Measurements from ENCODE around the gene ERICH3.
"Not testable (repeated sequence)": the region's sequence is repeated elsewhere in the genome, so short reads cannot be mapped to it uniquely, and the experiment has no call there.

Gene ERICH3

GRCh38 chr1:74674278-74675048 lies 871 bp upstream of the ERICH3 start:
- no peak for DNase-seq

- not testable (repeated sequence) for DNase-seq
Observed at GRCh38 chr1:74670866-74671265, 2.7 kb downstream of the ERICH3 start.

- no peak for DNase-seq
Observed at GRCh38 chr1:74654708-74655107, 18.9 kb downstream of the ERICH3 start.

GRCh38 chr1:74652711-74653139 lies 20.9 kb downstream of the ERICH3 start:
- DNase-seq = no peak

GRCh38 chr1:74650561-74650960 lies 23.0 kb downstream of the ERICH3 start:
- no peak for DNase-seq

GRCh38 chr1:74641876-74642275 lies 31.7 kb downstream of the ERICH3 start:
- DNase-seq = no peak

- DNase-seq = no peak
Observed at GRCh38 chr1:74641161-74641560, 32.4 kb downstream of the ERICH3 start.

- no peak for DNase-seq
Observed at GRCh38 chr1:74637296-74637695, 36.3 kb downstream of the ERICH3 start.

- no peak for DNase-seq
Observed at GRCh38 chr1:74629283-74629682, 44.3 kb downstream of the ERICH3 start.

- no peak for DNase-seq
Observed at GRCh38 chr1:74623716-74624115, 49.9 kb downstream of the ERICH3 start.

- DNase-seq = no peak
Observed at GRCh38 chr1:74620242-74620641, 53.4 kb downstream of the ERICH3 start.

GRCh38 chr1:74618974-74619373 lies 54.6 kb downstream of the ERICH3 start:
- DNase-seq = no peak

GRCh38 chr1:74613894-74614293 lies 59.7 kb downstream of the ERICH3 start:
- DNase-seq = no peak

GRCh38 chr1:74611887-74612286 lies 61.7 kb downstream of the ERICH3 start:
- DNase-seq = no peak

- DNase-seq = no peak
Observed at GRCh38 chr1:74610961-74611360, 62.6 kb downstream of the ERICH3 start.

GRCh38 chr1:74609810-74610371 lies 63.7 kb downstream of the ERICH3 start:
- no peak for DNase-seq

GRCh38 chr1:74596717-74597116 lies 76.9 kb downstream of the ERICH3 start:
- no peak for DNase-seq

- no peak for DNase-seq
Observed at GRCh38 chr1:74593887-74594866, 79.4 kb downstream of the ERICH3 start.

- no peak for DNase-seq
Observed at GRCh38 chr1:74592580-74593355, 80.8 kb downstream of the ERICH3 start.

- no peak for DNase-seq
Observed at GRCh38 chr1:74591949-74592348, 81.6 kb downstream of the ERICH3 start.

- DNase-seq = no peak
Observed at GRCh38 chr1:74590288-74590687, 83.3 kb downstream of the ERICH3 start.

- DNase-seq = no peak
Observed at GRCh38 chr1:74587888-74588287, 85.7 kb downstream of the ERICH3 start.
